NAMALWA (cell line): ENCODE measurements around the gene DRAP1.

Source experiments
- DNase-seq: peaks from one replicate; pipeline ENCODE4 v3.0.0-alpha.2; 2015; ENCODE audit warnings: low spot score

Gene DRAP1

DNA sequence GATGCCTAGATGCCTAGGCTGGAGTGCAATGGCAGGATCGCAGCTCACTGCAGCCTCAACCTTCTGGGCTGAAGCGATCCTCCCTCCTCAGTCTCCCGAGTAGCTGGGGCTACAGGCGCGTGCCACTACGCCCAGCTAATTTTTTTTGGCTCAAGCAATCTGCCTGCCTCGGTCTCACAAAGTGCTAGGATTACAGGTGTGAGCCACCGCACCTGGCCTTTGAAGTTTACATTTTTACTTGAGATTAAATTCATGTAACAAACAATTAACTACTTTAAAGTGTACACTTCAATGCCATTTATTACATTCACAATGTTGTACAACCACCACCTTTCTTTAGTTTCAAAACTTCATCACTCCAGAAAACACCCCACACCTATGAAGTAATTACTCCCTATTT, 15.5 kb upstream of the DRAP1 start:
- DNase-seq, result no peak

DNA sequence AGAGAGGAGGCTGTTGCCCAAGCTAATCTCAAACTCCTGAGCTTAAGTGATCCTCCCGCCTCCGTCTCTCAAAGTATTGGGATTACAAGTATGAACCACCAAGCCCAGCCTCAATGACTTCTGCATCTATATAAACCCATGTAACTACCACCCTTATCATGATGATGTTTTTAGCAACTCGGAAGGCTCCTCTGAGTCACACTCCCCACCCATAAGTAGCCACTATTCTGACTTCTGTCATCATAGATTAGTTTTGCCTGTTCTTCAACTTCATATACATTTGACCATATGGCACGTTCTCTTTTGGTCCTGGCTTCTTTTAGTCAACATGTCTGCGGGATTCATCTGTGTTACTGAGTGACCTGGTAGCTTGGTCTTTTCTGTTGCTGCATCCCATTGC, 12.6 kb upstream of the DRAP1 start:
- no peak for DNase-seq

DNA sequence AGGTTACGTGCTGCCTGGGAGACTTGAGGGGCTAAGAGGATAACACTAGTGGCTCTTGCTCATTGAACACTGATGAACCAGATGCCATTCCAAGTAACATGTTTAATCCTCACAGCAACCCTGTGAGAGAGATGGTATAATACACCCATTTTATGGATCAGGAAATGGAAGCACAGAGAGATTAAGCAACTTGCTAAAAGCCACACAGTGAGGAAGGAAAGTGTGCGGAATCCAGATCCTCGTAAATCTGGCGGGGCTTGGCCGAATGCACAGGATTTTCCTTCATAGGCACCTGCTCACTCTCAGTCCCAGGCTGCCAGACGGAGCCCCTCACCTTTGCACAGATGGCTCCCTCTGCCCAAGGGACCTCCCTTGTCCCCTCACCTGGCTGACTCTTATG, 11.3 kb upstream of the DRAP1 start:
- no peak for DNase-seq

DNA sequence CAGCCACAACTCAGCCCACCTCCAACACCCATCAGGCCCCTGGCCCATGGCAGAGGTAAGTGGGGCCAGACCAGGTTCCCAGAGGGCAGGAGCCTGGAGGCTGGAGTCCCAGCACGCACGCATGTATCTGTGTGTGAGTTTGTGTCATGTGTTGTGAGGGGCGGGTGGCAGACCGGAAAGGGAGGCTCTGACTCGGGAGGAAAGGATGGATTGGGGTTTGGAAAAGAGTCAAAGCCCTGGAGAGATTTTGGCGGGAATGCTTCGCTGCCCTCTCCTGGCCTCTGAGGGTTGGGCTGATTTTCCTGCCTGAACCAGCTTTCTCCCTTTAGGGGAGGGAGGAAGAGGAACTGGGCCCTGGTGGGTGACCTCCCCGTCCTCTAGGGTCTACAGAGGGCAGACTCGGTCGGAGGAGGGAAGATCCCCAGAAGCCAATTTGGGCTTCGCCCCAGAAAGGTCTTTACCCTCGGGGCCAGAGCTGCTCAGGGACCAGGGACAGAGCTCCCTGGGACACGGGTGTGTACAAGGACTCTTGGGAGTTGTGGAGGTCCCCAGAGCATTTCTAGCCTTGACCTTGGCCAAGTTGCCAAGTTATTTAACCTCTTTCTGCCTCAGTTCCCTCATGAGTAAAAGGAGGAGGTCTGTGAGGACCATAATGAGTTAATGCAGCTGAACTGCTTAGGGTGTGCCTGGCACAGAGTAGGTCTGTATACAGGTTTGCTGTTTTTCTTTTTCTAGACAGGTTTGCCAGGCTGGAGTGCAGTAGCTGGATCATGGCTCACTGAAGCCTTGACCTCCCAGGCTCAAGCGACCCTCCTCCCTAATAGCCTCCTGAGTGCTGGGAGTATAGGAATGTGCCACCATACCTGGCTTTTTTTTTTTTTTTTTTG, 7.3 kb upstream of the DRAP1 start:
- DNase-seq, result no peak

DNA sequence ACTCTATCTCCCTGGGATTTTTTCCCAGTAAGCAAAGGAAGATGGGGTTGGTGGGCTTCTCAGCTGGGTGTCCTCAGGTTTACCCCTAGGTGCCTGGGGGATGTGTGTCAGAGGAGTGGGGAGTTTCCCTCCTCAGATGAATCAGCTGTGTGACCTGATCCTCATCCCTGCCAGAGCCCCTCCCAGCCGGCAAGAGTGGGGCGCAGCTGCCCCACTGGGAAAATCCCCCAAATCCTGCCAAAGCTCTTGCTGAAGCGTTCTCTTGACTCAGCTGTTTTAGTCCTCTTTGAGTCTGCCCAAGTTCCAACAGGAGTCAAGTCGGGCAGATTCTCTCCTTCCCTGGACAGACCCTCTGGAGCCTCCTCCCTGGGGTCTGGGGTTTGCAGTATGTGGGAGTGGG, 6.4 kb upstream of the DRAP1 start:
- no peak for DNase-seq

DNA sequence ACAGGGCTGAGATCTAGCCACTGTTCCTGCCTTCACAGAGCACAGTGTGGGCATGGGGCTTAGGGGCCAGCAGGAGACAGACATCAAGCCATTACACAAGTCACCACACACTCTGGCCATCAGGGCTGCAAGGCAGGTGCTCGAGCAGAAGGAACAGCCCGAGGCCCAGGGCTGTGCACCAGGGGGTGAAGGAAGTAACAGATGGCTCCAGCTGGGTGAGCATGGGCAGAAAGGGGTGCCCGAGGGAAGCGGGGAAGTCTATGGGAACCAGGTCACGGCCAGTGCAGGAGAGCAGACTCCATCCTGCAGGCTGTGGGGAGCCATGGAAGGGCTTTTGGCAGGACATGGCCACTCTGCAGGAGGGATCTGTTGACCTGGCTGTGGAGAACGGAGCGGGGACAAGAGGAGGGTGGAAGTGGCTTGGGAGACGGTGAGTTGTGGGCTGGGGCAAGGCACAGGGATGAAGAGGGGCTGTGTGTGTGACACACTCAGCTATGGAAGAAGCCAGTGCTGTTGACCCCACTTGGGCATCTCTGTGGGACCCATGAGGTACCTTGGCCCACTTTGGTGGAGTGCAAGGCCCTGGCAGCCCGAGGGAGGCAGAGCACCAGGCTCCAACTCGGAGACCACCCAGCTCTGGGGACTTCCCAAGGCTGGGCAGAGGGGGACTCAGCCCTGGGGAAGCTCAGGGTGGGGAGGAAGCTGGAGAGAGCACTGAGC, 4.0 kb upstream of the DRAP1 start:
- DNase-seq, result no peak

DNA sequence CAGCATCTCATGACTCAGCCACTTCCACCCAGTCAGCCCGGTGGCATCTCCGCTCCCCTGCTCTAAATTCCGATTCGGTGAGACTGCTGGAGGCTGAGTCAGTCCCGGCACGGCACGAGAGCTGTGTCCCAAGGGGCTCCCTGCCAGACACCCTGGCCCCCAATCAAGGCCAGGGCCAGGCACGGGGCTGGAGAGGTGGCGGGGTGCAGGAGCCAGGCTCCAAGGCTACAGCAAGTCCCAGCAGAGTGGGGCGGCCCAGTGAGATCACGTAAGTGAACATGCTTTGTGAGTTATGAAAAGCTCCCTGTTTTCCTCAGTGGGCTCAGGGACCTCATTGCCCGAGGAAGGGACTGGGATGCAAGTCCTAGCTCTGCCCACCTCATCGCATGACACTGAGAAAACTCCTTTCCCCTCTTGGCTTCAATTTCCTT, 3.4 kb upstream of the DRAP1 start:
- no peak for DNase-seq

DNA sequence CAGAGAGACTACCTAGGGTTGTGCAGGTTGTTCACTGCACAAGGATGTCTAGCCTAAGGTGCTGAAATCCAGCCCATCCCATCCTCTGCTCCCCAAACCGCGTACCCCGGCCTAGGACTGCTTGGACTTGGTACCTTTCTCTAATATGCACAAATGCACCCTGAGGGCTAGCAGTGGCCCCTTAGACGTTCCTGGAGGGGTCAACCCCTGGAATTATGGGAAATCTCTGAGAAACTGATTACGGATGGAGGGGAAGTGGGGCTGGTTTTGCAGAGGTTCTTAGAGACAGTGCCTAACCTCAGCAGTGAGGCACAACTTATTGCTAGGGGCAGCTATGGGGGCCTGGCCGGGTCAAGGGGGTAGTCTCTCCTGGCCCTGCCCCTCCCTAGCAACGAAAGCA, 2.8 kb upstream of the DRAP1 start:
- no peak for DNase-seq

DNA sequence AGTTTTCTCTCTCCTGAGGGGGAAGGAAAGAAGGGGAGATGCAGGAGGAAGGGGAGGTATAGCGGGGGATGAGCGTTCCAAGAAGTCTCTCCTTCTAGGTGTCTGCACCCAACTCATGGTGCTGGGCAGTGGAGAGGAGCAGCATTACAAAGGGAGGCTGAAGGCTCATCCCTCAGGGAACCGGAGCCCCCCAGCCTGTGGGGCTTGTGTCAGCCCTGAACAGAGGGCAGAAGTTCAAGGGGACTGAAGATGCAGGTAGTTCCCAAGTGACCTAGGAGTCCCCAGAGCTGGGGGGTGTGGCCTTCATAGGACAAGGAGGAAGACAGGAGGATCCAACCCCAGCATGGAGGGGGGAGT, 2.2 kb upstream of the DRAP1 start:
- DNase-seq, result no peak

DNA sequence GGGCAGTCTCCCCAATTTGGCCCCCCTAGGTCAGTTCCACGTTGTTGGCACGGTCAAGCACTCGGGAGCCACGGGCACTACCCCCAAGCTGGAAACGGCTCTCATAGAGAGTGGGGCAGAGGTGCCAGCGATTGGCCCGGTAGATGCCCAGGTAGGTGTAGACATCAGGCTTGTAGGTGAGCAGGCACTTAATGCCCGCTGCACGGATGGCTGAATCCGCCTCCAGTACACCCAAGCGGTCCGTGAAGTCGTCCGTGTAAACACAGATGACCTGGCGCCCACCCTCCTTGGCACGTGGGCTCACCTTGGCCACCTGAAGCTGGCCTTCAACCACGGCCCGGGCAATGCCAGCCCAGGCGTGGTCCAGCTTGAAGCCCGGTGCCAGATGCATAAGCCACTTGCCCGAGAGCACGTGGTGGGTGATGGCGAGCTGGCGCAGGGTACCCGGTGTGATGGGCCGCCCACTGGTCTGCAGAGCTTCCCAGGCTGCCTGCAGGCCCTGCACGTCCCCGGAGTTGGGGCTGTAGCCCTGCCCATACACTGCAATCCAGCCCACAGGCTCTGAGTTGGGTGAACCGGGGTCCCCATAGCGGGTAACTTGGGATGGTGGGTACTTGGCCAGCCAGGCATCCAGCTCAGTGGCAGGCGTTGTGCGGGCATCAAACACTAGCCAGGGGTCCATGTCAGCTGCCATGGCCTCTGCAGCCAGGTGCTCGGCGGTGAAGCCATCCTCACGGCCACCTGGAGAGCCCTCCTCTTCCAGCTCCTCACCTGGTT, 1.6 kb upstream of the DRAP1 start:
- DNase-seq, result no peak

DNA sequence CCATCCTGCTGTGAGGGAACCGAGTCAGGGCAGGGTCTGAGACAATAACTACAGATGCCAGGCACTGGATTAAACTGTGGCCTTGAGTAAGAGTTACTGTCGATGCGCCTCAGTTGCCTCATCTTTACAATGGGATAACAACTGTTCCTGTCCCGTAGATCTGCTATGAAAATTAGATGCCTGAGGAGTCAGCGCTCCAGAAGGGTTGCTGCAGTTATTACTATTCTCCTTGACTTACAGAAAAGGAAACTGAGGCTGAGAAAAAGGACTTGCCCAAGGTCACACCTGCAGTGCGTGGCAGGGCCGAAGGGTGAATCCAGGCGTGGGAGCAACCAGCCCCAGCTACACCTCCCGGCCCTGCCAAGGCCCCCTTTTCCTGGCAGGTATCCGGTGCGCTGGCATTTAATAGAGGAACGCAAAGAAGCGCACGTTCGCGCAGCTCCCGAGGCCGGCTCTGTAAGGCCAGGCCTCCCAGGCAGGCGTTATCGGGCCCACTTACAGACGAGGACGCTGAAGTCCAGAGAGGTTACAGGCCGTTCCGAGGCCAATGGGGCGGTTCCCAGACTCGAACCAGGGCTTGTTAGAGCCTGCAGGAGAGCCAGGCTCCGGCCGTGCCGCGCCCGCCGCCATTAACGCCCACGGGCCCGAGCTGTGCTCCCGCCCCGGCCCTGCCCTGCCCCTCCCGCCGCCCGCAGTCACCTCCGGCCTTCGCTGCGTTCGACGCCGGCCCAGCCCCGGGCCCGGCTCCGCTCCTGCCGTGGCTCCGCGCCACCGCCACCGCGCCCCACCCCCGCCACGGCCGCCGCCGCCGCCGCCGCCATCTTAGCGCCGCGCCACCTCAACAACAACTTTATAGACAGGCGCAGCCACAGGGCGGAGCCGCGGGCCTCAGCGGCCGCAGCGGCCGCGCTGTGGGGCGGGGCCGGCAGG, 750 bp upstream of the DRAP1 start, which contains the start of gene C11orf68:
Gene C11orf68 (minus strand): TSS at position 852 of the 930 bp plus-strand sequence. CDS start 31 bp downstream, at position 821.
- peak; percentile 45 for DNase-seq

DNA sequence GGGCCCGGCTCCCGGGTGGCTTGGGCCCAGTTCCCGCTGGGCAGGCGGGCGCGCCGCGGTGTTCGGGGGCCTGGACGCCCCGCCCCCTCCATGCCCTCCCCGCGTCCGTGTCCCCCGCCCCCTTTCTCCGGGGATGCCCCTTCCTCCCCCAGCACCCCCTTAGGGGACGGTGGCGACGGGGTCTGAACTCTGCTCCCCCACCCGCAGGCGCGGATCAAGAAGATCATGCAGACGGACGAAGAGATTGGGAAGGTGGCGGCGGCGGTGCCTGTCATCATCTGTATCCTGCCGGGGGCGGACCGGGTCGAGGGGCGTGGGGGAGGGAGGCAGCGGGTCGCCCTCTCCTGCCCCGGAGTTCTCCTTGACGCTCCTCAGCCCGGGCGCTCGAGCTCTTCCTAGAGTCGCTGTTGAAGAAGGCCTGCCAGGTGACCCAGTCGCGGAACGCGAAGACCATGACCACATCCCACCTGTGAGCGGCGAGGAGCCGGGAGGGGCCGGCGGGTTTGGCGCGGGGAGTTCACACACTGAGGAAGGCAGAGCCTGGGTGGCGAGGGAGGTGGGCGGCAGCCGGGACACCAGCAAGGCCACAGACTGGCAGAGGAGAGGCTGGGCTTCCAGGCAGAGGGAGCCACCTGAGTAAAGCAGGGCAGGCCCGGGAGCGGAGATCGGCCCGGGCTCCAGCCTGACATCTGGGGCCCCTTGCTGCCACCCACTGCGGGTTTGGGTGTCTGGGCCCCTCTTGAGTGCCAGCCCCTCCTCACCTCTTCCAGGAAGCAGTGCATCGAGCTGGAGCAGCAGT, 546 bp downstream of the DRAP1 start:
- no peak for DNase-seq

DNA sequence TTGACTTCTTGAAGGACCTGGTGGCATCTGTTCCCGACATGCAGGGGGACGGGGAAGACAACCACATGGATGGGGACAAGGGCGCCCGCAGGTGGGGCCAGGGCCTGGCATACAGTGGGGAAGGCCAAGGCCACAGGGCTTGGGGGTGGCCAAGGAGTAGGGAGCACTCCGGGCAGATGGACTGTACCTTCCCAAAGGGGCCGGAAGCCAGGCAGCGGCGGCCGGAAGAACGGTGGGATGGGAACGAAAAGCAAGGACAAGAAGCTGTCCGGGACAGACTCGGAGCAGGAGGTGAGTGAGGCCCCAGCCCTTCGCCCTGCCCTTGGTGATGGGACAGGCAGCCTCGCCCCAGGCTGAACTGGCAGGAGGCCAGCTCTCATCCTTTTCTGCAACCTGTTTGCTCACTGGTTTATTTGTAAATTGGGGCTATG, 1.2 kb downstream of the DRAP1 start:
- no peak for DNase-seq

DNA sequence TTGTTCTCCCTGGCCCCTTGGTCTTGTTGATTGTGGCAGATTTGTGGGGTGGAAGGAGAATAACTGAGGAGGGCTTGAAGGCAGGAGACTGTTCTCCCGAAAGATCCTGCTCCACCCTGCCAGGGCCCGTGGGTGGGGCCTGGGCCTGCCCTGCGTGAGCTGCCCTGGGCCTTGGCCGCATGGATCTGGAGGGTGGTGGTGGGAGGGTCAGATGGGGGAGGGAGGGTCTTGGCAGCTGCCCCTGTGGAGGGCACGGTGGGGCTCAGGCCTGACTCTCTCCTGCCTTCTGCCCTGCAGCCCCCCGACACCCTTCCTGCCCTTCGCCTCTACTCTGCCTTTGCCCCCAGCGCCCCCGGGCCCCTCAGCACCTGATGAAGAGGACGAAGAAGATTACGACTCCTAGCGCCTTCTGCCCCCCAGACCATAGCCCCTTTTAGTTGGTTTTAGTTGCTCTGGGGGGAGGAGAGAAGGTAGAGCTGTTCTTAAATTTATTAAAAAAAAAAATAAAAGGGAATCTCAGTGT, 1.9 kb downstream of the DRAP1 start:
- no peak for DNase-seq

DNA sequence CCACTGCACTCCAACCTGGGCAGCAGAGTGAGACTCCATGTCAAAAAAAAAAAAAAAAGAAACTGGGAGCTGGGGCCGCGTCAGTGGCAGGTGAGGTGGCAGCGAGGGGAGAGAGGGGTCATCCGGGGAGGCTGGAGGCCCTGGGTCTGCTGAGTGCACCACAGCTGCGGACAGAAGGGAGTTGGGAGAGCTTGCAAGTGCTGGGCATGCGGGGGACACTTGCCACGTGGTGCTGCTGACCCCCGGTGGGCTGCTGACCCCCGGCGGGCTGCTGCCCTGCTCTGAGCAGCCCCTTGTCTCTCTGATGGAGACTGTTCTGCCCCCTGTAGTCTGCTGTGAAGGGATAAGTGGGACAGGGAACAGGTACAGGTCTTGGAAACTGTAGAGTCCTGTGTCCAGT, 2.6 kb downstream of the DRAP1 start:
- no peak for DNase-seq

DNA sequence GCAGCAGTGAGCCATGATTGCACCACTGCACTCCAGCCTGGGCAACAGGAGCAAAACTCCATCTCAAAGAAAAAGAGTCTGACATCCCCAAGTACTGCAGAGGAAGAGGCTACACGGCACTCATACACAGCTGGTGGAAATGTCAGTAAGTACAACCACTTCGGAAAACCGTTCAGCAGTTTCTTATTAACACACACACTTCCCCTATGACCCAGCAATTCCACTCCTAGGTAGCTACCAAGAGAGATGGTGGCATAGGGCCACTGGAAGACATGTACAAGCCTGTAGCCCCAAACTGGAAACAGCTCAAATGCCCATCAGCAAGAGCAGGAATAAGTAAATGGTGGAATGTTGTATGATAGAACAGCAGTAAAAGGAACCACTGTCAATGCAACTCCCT, 3.3 kb downstream of the DRAP1 start:
- no peak for DNase-seq

DNA sequence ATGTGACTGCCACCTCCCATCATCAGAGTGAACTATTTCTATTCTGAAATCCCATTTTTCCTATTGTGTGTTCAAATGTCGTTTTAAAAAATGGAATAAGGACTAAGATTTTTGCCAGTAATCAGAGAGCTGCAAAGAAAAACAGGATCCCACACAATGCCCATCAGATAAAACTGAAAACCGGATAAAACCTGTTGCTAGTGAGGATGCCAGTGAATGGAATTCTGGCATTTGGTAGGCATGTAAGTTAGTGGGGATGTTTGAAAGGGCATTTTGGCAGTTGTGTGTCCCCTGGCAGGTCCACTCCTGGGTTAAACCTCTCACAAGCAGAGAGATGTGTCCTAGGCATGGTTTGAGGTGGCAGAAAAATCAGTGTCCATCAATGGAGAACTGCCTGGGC, 6.2 kb downstream of the DRAP1 start:
- DNase-seq, result no peak

DNA sequence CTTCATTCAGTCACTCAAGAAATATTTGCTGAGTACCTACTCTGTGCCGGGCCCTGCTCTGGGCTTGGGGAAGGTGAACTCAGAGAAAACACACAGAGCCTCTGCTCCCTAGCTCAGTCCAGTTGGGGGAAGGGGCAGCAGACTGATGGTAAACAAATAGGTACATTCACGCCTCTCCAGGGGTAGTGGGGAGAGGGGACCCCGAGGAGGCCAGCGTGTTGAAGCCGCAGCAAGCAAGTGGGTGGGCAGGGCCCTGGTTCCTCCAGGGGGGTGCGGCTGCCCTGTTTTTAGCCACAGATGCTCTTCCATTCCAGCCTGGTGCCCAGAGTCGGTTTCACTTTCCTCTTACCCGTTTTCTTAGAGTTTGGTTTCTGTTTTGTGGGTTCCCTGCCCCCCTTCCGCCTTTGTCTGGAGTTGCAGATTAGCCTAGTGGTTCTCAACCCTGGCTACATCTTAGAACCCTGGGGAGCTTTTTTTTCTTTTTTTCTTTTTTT, 8.7 kb downstream of the DRAP1 start:
- DNase-seq, result peak; percentile 85

DNA sequence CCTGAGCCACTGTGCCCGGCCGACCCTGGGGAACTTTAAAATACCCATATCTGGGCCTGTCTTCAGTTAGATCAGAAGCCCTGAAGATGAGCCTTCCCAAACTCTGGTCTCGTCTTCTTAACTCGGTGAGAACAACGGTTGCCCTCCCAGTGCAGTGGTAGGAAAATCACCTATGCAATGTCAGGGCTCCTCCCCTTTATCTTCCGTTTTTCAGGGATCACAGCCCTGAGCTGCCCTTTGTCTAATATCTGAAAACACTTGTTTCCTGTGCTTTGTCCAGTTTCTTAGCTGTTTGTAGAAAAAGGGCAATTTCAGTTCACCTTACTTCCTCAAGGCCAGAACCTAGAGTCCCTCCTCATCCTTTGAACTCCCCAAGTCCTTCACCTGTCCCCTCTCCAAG, 9.4 kb downstream of the DRAP1 start:
- no peak for DNase-seq
